HepG2 (cell line): ENCODE measurements around the gene PGC. TPM values are rescaled to one million over a fixed set of nuclear protein-coding genes. Genes with fewer than 3 reads are reported as not detected.
A peak's percentile ranks its signal among the peaks of the same experiment; 100 is the strongest.

Source experiments
- HOXD1 ChIP-seq: sonication (generic); formaldehyde crosslinking; IDR thresholded peaks from 2 replicates; pipeline ENCODE4 v1.5.0; 2020; ENCODE audit warnings: missing genetic modification reagents
- MAFK ChIP-seq, 2 experiments: IDR thresholded peaks in 1 of 2; conservative IDR thresholded peaks in 1 of 2; 2 replicates each; pipeline ENCODE4 v1.6.1; 2011; ENCODE audit warnings: improper control_type of control experiment in 2 of 2, low read length in 2 of 2
- MXI1 ChIP-seq: IDR thresholded peaks from 3 replicates; pipeline ENCODE4 v1.6.1; 2012; ENCODE audit warnings: low read depth, low read length, inconsistent platforms, borderline replicate concordance
- ZBTB38 ChIP-seq: sonication (generic); formaldehyde crosslinking; IDR thresholded peaks from 2 replicates; pipeline ENCODE4 v1.5.1; 2020; ENCODE audit warnings: mild to moderate bottlenecking, missing genetic modification reagents
- ZNF121 ChIP-seq: sonication (generic); formaldehyde crosslinking; IDR thresholded peaks from 2 replicates; pipeline ENCODE4 v1.5.0; 2020; ENCODE audit warnings: mild to moderate bottlenecking, missing genetic modification reagents
- ZNF672 ChIP-seq: sonication (generic); formaldehyde crosslinking; IDR thresholded peaks from 2 replicates; pipeline ENCODE4 v1.8.1; 2022; ENCODE audit warnings: missing genetic modification reagents
- ZNF713 ChIP-seq: sonication (generic); formaldehyde crosslinking; IDR thresholded peaks from 2 replicates; pipeline ENCODE4 v1.4.0; 2020; ENCODE audit warnings: mild to moderate bottlenecking, missing genetic modification reagents
- polyA plus RNA-seq, 8 experiments: library from polyadenylated mRNA; depleted of rRNA in 3 of 8; stranded (reverse) in 7 of 8; unstranded in 1 of 8; fragments of >200 nt; fragmentation: Illumina TruSeq in 4 of 8; extraction: Trizol in 4 of 8; gene quantifications; 2 replicates each; pipeline versions ENCODE4 v1.2.1 to v1.2.3, GENCODE V29; 2011 to 2016; ENCODE audit warnings: low read depth in 4 of 8, missing spikeins in 1 of 8, mixed read lengths in 1 of 8; ENCODE audit not compliant: insufficient read depth in 1 of 8
- total RNA-seq, 5 experiments: library from RNA; depleted of rRNA; stranded (reverse); fragments of >200 nt; fragmentation: Illumina TruSeq; extraction: Trizol; gene quantifications; 2 replicates each; pipeline ENCODE4 v1.2.3, GENCODE V29; 2016; ENCODE audit warnings: low read depth in 1 of 5
- TF ChIP-seq, protein P1 (sequence below): sonication (generic); formaldehyde crosslinking; IDR thresholded peaks from 2 replicates; pipeline ENCODE4 v1.9.0; 2021; ENCODE audit warnings: mild to moderate bottlenecking, missing genetic modification reagents
- TF ChIP-seq, protein P2 (sequence below): IDR thresholded peaks from 2 replicates; pipeline ENCODE4 v1.6.1; 2012; ENCODE audit warnings: low read length, improper control_type of control experiment
- TF ChIP-seq, protein P3 (sequence below): sonication (generic); formaldehyde crosslinking; IDR thresholded peaks from 2 replicates; pipeline ENCODE4 v1.5.0; 2020; ENCODE audit warnings: missing genetic modification reagents
- TF ChIP-seq, protein P4 (sequence below): sonication (generic); formaldehyde crosslinking; IDR thresholded peaks from 2 replicates; pipeline ENCODE4 v1.5.0; 2020; ENCODE audit warnings: missing genetic modification reagents
- TF ChIP-seq, protein P5 (sequence below): sonication (generic); formaldehyde crosslinking; IDR thresholded peaks from 2 replicates; pipeline ENCODE4 v1.5.1; 2020; ENCODE audit warnings: mild to moderate bottlenecking, missing genetic modification reagents, moderate library complexity
- TF ChIP-seq, protein P6 (sequence below): sonication (generic); formaldehyde crosslinking; IDR thresholded peaks from 2 replicates; pipeline ENCODE4 v1.5.0; 2020; ENCODE audit warnings: missing genetic modification reagents

Gene PGC
- total and polyA plus RNA-seq, 2 of the 13 experiments (the other 11 are each of a cell fraction or from before 2014, with no cell fraction given) = 426 to 502 TPM

DNA sequence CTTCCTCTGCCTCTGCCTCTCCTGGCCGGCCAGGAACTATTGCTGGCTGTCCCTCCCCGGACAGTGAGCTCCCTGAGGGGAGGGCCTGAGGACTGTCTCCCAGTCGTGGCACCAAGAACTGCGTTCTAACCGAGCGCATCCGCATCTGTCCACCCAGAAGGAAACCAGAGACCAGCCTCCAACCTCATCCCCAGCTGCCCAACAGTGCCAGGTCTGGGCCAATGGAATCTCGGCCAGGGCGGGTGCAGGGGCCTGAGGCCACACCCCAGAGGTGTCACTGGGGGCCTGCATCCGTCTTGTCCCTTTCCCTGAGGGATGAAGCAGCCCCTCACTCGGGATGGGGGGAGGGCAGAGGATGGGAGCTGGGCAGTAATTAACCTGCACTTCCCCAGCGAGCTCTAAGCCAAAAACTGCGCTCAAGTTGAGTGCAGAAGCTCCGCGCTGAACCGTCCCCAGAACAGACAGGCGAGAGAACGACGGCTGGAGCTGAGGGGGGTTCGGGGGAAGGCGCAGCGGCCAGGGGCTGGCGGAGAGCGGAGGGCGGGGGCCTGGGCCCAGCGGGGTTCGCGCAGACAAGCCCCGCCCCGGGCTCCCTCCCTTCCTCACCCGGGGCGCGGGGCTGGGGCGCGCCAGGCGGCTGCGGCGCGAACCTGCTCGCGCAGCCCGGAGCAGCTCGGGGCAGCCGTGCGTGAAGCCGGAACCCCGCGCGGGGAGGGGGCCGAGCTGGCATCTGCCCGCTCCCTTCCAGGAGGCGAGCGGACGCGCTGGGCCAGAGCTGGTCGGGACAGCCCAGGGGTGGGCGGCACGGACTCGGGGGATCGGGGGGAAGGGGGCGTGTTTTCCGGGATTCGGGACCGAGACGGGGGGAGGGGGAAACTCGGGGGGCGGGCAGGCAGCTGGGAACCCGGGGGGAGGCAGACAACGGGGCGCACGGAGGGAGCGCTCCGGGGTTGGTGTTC, 13.2 kb downstream of the PGC start (continued):
- TF ChIP-seq MAFK (conservative IDR thresholded peaks at IDR 0.05 in 1 of 2, IDR thresholded peaks at IDR 0.05 in 1 of 2; ENCODE audit: low read length in 2 of 2) (no peak), ZNF672 (CRISPR knock-in tag) (no peak; the same call in 1 of the 2 replicates), MXI1 (0 out of 3 replicates have a peak, but pooled peaks have one; percentile 54), ZNF121 (CRISPR knock-in tag) (no peak), ZNF713 (no peak), ZBTB38 (peak; percentile 37; the same call in 1 of the 2 replicates), HOXD1 (peak; percentile 64; the same call in 1 of the 2 replicates)
- TF ChIP-seq, protein P1, sequence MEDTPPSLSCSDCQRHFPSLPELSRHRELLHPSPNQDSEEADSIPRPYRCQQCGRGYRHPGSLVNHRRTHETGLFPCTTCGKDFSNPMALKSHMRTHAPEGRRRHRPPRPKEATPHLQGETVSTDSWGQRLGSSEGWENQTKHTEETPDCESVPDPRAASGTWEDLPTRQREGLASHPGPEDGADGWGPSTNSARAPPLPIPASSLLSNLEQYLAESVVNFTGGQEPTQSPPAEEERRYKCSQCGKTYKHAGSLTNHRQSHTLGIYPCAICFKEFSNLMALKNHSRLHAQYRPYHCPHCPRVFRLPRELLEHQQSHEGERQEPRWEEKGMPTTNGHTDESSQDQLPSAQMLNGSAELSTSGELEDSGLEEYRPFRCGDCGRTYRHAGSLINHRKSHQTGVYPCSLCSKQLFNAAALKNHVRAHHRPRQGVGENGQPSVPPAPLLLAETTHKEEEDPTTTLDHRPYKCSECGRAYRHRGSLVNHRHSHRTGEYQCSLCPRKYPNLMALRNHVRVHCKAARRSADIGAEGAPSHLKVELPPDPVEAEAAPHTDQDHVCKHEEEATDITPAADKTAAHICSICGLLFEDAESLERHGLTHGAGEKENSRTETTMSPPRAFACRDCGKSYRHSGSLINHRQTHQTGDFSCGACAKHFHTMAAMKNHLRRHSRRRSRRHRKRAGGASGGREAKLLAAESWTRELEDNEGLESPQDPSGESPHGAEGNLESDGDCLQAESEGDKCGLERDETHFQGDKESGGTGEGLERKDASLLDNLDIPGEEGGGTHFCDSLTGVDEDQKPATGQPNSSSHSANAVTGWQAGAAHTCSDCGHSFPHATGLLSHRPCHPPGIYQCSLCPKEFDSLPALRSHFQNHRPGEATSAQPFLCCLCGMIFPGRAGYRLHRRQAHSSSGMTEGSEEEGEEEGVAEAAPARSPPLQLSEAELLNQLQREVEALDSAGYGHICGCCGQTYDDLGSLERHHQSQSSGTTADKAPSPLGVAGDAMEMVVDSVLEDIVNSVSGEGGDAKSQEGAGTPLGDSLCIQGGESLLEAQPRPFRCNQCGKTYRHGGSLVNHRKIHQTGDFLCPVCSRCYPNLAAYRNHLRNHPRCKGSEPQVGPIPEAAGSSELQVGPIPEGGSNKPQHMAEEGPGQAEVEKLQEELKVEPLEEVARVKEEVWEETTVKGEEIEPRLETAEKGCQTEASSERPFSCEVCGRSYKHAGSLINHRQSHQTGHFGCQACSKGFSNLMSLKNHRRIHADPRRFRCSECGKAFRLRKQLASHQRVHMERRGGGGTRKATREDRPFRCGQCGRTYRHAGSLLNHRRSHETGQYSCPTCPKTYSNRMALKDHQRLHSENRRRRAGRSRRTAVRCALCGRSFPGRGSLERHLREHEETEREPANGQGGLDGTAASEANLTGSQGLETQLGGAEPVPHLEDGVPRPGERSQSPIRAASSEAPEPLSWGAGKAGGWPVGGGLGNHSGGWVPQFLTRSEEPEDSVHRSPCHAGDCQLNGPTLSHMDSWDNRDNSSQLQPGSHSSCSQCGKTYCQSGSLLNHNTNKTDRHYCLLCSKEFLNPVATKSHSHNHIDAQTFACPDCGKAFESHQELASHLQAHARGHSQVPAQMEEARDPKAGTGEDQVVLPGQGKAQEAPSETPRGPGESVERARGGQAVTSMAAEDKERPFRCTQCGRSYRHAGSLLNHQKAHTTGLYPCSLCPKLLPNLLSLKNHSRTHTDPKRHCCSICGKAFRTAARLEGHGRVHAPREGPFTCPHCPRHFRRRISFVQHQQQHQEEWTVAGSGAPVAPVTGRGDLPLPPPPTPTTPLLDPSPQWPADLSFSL (CRISPR knock-in tag) = no peak
- TF ChIP-seq, protein P2, sequence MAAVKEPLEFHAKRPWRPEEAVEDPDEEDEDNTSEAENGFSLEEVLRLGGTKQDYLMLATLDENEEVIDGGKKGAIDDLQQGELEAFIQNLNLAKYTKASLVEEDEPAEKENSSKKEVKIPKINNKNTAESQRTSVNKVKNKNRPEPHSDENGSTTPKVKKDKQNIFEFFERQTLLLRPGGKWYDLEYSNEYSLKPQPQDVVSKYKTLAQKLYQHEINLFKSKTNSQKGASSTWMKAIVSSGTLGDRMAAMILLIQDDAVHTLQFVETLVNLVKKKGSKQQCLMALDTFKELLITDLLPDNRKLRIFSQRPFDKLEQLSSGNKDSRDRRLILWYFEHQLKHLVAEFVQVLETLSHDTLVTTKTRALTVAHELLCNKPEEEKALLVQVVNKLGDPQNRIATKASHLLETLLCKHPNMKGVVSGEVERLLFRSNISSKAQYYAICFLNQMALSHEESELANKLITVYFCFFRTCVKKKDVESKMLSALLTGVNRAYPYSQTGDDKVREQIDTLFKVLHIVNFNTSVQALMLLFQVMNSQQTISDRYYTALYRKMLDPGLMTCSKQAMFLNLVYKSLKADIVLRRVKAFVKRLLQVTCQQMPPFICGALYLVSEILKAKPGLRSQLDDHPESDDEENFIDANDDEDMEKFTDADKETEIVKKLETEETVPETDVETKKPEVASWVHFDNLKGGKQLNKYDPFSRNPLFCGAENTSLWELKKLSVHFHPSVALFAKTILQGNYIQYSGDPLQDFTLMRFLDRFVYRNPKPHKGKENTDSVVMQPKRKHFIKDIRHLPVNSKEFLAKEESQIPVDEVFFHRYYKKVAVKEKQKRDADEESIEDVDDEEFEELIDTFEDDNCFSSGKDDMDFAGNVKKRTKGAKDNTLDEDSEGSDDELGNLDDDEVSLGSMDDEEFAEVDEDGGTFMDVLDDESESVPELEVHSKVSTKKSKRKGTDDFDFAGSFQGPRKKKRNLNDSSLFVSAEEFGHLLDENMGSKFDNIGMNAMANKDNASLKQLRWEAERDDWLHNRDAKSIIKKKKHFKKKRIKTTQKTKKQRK = no peak
- TF ChIP-seq, protein P3, sequence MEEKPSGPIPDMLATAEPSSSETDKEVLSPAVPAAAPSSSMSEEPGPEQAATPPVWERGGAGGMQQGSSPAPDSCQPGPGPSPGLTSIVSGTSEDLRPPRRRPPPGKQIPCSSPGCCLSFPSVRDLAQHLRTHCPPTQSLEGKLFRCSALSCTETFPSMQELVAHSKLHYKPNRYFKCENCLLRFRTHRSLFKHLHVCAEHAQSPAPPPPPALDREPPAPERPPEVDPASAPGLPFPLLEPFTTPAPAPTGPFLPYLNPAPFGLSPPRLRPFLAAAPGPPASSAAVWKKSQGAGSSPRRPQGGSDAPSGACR (CRISPR knock-in tag) = no peak
- TF ChIP-seq, protein P4, sequence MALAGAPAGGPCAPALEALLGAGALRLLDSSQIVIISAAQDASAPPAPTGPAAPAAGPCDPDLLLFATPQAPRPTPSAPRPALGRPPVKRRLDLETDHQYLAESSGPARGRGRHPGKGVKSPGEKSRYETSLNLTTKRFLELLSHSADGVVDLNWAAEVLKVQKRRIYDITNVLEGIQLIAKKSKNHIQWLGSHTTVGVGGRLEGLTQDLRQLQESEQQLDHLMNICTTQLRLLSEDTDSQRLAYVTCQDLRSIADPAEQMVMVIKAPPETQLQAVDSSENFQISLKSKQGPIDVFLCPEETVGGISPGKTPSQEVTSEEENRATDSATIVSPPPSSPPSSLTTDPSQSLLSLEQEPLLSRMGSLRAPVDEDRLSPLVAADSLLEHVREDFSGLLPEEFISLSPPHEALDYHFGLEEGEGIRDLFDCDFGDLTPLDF (CRISPR knock-in tag) = no peak
- TF ChIP-seq, protein P5, sequence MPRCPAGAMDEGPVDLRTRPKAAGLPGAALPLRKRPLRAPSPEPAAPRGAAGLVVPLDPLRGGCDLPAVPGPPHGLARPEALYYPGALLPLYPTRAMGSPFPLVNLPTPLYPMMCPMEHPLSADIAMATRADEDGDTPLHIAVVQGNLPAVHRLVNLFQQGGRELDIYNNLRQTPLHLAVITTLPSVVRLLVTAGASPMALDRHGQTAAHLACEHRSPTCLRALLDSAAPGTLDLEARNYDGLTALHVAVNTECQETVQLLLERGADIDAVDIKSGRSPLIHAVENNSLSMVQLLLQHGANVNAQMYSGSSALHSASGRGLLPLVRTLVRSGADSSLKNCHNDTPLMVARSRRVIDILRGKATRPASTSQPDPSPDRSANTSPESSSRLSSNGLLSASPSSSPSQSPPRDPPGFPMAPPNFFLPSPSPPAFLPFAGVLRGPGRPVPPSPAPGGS (CRISPR knock-in tag) = peak; percentile 87; the same call in 1 of the 2 replicates
- TF ChIP-seq, protein P6, sequence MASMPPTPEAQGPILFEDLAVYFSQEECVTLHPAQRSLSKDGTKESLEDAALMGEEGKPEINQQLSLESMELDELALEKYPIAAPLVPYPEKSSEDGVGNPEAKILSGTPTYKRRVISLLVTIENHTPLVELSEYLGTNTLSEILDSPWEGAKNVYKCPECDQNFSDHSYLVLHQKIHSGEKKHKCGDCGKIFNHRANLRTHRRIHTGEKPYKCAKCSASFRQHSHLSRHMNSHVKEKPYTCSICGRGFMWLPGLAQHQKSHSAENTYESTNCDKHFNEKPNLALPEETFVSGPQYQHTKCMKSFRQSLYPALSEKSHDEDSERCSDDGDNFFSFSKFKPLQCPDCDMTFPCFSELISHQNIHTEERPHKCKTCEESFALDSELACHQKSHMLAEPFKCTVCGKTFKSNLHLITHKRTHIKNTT (CRISPR knock-in tag) = no peak
